GM21390 (cell line): ENCODE measurements around the gene TMEM141.
A peak's percentile ranks its signal among the peaks of the same experiment; 100 is the strongest.
"Not testable (repeated sequence)": the region's sequence is repeated elsewhere in the genome, so short reads cannot be mapped to it uniquely, and the experiment has no call there.

Experiments used
- ATAC-seq: cut with Tn5 transposase; IDR thresholded peaks from one replicate; pipeline ENCODE4 v1.9.1; 2021; ENCODE audit not compliant: unreplicated experiment

TMEM141 gene

DNA sequence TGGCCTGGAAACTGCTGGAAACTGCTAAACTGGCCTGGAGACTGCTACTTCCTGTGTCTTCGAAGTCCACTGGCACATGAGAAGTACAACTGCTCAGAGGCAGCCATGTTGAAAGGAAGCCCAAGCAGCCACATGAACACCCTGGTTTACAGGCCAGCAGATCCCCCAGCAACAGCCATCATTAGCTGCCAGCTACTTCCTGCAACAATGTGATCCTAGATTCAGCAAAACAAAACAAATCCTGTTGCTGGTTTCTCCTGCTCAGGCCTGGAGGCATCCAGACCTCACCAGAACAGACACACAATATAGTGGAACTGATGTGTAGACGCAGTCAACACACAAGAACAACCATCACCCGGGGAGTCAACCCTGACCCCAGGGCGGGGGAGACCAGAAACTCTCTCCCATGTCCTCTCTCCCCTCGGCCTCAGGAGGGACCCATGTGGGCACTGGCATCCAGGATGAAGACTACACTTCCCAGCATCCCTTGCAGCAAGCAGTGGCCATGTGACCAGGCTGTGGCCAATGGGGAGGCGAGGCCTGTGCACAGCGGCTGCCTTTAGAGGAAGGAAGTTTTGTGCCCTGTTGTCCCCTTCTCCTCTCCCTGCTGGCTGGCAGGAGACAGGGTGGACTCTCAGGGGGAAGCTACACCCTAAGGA, 17.6 kb upstream of the TMEM141 start:
- no peak for ATAC-seq

DNA sequence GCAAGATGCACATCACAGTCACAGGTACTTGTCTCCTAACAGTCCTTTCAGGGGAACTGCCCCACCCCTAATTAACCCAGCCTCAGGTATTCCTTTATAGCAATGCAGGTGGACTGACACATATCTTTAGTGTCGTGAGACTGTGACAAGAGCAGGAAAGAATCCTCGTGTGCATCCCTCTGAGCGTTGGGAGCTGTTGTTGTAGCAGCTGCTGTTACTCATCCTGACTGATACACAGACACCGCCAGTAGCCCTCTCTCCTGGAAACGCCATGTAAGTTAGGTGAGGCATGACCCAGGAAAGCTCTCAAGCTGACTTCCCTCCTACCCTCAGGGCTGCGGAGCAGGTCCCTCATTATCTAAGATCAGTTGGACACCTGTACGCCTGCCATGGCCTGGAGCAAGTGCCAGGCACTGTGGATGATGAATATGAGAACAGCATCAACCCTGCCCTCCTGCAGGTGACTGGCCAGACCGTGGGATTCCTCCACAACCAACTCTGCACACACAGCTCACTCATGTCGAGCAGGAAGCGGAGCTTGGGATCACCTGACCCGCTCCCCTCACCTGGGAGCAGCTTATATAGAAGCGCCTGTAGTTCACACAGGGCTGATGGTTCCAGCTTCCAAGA, 16.6 kb upstream of the TMEM141 start:
- no peak for ATAC-seq

DNA sequence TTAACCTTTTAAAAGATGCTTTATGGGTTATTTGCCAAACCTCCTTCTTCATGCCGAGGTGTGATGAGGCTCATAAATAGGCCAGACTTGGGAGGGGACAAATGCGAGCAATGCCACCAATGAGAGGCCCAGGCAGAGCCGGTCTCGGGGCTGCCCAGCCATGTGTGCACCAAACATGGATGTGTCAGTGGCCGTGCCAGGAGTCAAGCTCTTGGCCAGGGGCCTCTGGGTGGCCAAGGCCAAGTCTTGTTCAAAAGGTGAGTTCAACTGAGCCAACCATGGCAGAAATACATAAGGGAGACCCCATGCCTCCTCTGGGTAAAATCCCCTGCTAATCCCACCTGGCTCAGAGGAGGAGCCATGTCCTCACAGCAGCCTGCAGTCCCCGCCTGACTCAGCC, 16.0 kb upstream of the TMEM141 start:
- no peak for ATAC-seq

DNA sequence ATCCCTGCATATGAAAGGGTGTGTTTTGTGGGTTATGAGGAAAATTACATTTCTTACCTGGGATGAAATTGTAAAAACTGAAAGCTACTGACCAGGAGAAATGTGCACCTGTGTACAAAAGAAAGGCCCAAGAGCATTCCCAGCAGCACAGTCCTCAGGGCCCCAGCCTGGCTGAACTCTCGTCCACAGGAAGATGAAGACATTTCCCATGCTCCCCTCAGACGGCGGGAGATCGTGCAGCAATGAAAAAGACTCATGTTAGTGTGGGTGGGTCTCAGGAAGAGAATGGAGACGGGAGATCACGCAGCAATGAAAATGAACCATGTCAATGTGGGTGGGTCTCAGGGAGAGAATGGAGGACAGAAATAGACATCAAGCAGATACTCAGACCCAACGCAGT, 14.2 kb upstream of the TMEM141 start:
- ATAC-seq = no peak

DNA sequence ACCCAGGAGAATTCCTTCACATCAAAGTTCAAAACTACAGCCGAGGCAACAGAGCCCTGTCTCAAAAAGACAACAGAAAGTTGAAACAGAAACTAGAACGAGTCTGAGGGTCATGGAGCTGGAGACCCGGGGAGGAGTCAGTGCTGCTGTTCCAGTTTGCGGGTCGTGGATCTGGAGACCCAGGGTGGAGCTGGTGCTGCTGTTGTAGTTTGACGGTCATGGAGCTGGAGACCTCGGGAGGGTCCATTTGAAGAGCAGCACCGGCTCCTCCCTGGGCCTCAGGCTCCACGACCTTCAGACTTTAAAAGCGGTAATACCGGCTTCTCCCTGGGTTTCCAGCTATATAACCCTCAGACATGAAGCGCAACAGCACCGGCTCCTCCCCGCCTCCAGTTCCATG, 13.8 kb upstream of the TMEM141 start:
- ATAC-seq = no peak

DNA sequence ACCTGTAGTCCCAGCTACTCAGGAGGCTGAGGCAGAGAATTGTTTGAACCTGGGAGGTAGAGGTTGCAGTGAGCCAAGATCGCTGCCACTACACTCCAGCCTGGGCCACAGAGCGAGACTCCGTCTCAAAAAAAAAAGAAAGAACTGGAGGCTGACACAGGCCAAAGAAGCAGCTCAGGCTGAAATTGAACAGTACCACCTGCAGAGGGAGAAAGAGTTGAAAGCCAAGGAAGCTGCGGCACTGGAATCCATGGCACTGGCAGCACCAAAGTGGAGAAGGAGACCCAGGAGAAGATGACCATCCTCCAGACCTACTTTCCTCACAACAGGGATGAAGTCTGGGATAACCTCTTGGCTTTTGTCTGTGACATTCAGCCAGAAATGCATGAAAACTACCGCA, 11.3 kb upstream of the TMEM141 start:
- no peak for ATAC-seq

DNA sequence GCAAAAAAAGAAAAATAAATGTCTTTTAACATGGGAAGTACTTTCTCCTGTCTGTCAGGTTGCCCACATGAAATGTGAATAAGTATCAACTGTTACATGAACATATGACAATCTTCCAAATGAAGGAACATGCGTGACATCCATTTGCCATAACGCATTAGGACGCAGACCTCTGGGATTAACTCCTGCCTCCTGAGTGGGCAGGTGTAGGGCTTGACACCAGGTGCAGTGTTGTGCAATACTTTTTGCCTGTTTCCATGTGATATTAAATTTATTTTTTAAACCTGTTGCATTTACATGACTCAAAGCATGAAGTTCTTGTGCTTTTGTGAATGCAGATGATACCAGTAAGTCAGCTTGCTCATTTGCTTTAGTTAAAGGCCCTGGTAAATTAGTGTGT, 8.7 kb upstream of the TMEM141 start:
- ATAC-seq = no peak

DNA sequence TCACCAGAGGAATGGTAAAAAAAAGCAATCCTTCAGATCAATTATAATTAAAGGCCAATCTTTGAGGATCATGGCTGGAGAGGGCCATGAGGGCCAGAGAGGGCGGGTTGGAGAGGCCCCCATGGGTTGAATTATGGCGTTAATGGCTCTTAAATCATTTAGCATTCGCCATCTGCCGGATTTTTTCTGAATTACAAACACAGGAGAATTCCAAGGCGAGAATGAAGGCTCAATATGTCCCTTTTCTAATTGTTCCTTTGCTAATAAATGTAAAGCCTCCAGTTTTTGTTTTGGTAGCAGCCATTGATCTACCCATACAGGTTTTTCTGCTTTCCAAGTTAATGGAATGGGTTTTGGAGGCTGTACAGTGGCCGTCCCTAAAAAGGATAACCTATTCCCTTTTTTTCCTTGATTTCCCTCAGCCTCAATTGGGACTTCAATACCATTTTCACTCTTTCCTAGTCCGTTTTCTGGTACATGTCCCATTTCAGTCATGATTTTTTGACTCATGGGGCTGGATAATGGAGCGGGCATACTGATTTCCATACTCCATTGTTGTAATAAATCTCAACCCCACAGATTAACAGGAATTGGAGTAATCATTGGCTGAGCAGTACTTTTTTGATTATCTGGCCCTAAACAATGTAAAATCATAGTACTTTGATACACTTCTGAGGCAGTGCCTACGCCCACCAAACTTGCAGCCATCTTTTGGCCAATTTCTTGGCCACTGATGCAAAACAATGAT, 6.7 kb upstream of the TMEM141 start:
- ATAC-seq = no peak

DNA sequence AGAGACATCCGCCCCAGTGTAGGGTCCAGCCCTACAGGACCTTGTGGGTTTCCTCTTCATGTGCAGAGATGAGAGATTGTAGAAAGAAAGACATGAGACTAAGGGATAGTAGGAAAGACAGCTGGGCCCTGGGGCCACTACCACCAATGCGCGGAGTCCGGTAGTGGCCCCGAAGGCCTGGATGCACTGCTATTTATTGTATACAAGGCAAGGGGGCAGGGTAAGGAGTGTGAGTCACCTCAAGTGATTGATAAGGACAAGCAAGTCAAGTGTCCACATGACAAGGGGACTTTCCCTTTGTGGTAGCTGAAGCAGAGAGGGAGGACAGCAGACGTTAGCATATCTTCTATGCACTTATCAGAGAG, 6.2 kb upstream of the TMEM141 start:
- no peak for ATAC-seq

DNA sequence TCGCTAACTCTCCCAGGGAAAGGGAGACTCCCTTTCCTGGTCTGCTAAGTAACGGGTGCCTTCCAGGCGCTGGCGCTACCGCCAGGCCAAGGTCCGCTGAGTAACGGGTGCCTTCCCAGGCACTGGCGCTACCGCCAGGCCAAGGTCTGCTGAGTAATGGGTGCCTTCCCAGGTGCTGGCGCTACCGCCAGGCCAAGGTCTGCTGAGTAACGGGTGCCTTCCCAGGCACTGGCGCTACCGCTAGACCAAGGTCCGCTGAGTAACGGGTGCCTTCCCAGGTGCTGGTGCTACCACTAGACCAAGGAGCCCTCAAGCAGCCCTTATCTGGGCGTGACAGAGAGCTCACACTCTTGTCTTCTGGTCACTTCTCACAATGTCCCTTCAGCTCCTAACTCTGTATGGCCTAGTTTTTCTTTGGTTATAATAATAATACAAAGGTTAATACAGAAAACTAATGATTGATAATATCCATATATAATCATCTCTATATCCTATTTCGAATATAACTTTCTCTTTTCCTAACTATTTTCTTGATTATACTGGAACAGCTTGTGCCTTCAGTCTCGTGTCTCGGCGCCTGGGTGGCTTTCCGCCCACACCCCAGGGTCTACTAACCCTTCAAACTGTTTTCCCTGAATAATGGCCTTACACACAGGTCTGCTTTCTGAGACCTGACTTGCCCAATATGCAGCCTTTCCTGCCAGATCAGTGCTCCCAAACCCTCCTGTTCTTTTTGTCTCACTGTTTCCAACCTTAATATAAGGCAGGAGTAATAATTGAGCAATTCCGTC, 5.4 kb upstream of the TMEM141 start:
- ATAC-seq = not testable (repeated sequence)

DNA sequence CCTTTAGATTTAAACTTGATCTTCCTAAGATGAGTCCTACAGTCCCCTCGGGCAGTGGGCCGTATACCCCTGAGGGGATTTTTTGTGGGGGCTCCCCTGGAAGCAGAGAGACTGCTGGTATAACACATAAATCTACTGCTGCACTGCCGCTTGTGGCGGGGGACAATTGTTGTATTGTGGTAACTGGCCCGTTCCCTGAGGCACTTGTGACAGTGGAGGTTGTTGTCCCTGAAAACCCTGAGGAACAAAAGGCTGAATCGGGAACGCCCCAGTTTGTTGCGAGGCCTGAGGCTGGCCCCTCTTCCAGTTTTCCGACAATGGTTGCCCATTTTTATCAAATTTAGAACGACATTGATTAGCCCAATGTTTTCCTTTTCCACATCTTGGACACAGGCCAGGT, 4.7 kb upstream of the TMEM141 start:
- no peak for ATAC-seq

DNA sequence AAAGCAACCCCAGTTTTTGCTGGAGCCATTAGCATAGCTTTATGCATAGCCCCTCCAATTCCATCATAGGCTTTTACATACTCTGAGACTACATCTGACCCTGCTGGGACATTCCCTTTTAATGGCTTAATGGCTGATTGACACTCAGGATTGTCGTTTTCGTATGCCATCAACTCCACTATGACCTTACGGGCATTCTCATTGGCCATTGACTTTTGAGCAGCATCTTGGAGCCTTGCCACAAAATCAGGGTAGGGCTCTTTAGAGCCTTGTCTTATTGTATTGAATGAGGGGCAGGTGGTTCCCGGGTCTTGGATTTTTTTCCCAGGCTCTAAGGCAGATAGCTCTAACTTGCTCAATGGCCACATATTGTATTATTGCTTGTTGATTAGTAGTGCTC, 4.2 kb upstream of the TMEM141 start:
- not testable (repeated sequence) for ATAC-seq

DNA sequence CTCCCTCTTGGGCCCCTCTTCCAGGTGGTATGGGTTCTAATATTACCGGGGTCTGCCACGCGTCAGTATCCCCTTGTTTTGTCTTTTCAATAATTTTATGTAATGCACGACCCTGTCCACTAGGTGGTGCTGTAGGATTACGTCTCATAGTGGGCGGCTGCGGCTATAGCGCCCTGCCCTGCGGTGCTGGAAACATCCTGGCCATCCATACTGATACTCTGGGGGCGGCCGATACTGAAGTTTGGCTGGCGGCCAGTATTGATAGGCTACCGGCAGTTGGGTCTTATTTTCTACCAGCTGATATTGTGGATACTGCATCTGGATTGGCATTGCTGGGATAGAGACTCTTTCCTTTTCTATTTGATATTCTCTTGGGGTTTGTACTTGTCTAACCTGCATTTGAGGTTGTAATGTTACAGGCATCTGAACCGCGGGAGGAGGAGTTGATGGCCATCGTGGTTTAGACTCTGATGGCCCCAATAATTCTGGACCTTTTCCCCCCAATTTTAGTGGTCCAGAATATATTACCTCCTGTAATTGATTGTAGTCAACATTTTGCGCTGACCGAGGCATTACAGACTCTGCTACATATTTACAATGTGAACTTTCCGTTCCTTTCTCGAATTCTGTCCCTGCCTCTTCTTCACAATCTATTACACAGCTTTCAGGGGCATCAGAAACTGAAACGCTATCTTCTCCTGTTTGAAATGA, 3.3 kb upstream of the TMEM141 start:
- no peak for ATAC-seq

DNA sequence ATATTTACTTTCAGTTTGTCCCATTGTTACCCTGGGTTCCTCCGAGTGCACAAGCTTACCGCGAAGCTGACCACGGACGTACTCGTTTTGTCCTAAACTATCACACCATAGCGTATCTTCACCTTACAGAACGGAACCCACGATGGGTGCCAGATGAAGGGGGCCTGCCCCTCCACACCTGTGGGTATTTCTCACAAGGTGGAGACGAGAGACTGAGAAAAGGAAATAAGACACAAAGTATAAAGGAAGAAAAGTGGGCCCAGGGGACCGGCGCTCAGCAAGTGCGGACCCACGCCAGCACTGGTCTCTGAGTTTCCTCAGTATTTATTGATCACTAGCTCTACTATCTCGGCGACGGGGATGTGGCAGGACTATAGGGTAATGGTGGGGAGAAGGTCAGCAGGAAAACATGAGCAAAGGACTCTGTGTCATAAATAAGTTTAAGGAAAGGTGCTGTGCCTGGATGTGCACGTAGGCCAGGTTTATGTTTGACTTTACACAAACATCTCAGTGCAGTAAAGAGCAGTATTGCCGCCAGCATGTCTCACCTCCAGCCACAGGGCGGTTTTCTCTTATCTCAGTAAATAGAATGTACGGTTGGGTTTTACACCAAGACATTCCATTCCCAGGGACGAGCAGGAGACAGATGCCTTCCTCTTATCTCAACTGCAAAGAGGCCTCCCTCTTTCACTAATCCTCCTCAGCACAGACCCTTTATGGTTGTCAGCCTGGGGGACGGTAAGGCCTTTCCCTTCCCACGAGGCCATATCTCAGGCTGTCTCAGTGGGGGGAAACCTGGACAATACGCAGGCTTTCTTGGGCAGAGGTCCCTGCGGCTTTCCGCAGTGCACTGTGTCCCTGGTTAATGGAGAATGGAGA, 2.3 kb upstream of the TMEM141 start:
- ATAC-seq = not testable (repeated sequence)

DNA sequence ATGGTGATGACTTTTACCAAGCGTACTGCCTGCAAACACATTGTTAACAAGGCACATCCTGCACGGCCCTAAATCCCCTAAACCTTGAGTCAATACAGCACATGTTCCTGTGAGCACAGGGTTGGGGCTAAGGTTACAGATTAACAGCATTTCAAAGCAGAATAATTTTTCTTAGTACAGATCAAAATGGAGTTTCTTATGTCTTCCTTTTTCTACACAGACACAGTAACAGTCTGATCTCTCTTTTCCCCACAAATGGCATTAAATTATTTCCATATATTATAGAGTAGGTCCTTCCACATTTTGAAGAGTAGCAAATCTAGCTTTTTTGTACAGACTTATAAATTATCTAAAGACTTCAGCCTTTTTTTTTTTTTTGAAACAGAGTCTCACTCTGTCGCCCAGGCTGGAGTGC, 1.6 kb upstream of the TMEM141 start:
- ATAC-seq = no peak

DNA sequence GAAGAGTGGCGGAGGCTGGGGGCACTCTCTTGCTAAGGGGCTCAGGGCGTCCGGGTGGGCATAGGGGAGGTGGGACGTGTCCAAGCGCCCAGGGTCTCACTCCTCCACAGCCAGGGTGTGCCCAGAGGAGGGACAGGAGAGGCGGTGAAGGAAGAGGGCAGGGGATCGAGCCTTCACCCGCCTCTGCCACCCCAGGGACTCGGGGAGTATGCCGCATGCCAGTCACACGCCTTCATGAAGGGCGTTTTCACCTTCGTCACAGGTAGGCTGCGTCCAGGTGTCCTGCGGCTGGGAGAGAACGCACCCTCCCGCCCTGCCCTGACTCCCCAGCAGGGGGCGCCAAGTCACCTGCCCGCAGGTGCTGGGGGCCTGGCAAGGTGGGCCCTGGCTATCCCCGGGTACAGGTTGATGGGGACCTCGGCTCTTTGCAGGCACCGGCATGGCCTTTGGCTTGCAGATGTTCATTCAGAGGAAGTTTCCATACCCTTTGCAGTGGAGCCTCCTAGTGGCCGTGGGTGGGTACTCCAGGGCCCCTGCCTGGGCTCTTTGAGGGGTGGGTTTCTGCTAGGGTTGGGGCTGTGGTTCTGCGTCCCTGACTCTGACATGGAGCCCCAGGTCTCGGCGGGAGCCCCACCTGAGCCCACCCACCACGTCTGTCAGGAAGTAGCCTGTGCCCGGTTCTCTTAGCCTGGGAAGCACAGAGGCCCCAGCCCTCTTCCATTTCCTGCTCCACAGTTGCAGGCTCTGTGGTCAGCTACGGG, 552 bp downstream of the TMEM141 start:
- peak; percentile 14 for ATAC-seq

DNA sequence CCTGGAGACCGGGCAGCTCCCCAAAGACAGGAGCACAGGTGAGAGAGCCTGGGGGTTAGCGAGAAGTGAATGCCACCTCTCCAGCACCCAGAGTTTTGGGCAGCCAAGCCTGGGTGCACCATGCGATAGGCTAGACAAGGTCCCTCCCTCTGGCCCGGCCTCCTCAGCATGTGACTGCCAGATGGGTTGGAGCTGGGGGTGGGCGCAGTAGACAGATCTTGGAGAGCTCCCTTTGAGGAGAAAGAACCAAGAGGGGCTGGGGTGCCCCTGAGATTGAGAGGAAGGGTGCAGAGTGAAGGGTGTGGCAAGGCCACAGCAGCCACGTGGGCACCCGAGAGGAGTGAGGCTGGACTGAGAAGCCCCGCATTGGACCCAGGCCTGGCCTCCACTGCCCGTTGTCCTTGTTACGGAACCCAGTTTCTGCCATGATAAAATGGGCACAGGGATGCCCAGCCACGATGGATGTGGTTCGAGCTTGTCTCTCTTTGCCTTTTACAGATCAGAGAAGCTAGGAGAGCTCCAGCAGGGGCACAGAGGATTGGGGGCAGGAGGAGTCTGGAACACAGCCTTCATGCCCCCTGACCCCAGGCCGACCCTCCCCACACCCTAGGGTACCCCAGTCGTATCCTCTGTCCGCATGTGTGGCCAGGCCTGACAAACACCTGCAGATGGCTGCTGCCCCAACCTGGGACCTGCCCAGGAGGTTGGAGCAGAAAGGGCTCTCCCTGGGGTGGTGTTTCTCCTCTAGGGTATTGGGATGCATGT, 1.4 kb downstream of the TMEM141 start:
- ATAC-seq = no peak

DNA sequence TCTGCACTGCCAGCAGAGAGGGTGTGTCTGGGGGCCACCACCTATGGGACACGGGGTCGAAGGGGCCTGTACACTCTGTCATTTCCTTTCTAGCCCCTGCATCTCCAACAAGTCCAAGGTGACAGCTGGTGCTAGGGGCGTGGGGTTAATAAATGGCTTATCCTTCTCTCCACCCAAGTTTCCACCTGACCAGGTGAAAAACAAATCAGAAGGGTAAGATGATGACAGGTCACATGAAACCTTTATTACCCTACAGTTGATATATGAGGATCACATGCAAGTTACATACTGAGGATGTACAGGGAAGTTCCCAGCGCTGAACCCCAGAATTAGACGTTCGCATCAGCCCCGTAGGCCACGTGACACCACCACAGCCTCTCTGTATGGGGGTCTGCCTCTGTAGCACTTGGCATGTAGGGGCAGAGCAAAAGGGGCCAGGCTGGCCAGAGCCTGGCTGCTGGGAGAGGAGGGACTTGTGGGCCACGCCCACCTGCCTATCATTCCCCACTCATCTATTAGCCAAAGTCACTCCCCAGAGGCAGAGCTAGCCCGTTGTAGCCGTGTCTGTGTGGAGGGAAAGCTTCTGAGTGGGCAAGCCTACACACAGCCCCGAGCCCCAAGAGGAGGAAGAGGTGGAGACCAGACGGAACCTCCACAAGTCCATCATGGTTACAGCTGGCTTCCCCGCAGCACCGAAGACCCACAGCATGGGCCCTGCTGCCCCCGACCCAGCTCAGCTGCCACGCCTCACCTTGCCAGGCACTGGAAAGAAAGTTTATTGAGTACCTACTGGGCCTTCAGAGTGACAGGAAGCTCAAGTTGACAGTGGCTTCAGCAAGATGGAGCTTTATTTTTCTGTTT, 2.2 kb downstream of the TMEM141 start:
- ATAC-seq = no peak
